C4-2B (cell line): ENCODE results near the gene MRPS7.

Experiments used
- ZFX ChIP-seq: fragments of 450-650 bp; IDR thresholded peaks from 2 replicates; pipeline ENCODE4 v1.6.1; 2017
- TF ChIP-seq, protein P1 (sequence below): fragments of 450-650 bp; conservative IDR thresholded peaks from 2 replicates; pipeline ENCODE4 v1.5.1; 2017; ENCODE audit warnings: mild to moderate bottlenecking

DNA sequence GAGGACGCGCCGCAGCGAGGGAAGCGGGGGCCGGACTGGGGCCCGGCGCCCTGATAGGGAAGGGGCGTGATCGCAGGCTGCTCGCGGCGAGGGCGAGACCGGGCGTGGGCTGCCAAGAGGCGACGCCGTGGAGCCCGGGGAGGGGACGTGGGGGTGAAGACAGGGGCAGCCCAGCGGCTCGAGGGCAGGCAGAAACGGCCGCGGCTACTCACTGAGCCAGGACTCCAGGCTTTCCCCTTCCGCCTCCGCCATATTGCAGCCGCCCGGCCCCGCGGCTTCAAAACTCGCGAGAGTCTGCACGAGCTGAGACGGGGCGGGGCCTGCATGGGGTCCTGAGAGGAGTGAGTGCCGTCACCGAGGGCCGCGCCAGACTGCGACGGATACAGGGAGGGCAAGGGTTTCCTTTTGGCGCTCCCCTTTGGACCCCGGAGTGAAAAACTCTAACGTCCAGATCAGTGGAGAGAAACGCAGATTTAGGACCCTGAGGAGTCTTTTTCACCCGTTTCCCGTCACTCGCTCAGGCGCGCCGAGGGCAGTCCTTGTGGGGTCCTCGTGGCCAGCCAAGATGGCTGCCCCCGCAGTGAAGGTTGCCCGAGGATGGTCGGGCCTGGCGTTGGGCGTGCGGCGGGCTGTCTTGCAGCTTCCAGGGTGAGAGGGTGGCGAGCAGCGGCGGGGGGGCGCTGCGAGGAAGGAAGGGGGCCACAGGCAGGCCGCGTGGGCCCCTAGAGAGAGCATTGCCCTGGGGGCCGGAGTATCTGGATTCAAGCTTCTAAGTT lies at the start of gene MRPS7, which contains the start of gene GGA3:
- TF ChIP-seq, protein P1, sequence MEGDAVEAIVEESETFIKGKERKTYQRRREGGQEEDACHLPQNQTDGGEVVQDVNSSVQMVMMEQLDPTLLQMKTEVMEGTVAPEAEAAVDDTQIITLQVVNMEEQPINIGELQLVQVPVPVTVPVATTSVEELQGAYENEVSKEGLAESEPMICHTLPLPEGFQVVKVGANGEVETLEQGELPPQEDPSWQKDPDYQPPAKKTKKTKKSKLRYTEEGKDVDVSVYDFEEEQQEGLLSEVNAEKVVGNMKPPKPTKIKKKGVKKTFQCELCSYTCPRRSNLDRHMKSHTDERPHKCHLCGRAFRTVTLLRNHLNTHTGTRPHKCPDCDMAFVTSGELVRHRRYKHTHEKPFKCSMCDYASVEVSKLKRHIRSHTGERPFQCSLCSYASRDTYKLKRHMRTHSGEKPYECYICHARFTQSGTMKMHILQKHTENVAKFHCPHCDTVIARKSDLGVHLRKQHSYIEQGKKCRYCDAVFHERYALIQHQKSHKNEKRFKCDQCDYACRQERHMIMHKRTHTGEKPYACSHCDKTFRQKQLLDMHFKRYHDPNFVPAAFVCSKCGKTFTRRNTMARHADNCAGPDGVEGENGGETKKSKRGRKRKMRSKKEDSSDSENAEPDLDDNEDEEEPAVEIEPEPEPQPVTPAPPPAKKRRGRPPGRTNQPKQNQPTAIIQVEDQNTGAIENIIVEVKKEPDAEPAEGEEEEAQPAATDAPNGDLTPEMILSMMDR = no peak
- peak; percentile 65 for TF ChIP-seq ZFX
